ENCODE measurements around the gene PDCD10. TPM values are rescaled to one million over a fixed set of nuclear protein-coding genes. Genes with fewer than 3 reads are reported as not detected.
A peak's percentile ranks its signal among the peaks of the same experiment; 100 is the strongest.

Gene PDCD10
- 55.9 and 79.5 TPM in 2 replicates for polyA plus RNA-seq (2011; rRNA removed)
- 12.8 and 25.6 TPM in 2 replicates for polyA minus RNA-seq (2011; rRNA and poly(A)+ RNA removed)

- H3K27me3 ChIP-seq (ENCODE audit: control insufficient read depth, insufficient read depth, low read length) = peaks cover 7% of the 10 kb centered on the region
- H3K9me3 ChIP-seq (ENCODE audit: control insufficient read depth, insufficient read depth, low read length) = no peaks in the 10 kb centered on the region
- H3K27ac ChIP-seq (ENCODE audit: low read depth, low read length) = peak within 1 kb of the TSS; percentile 79
- POLR2A ChIA-PET = no interaction called here
- CTCF ChIA-PET = interaction anchor here (0.6 to 2.4 kb wide), 4 partner anchors 40 to 306 kb away, joined by 3 to 12 read pairs (median 7); no protein-coding TSS in a partner anchor
- no peak for TF ChIP-seq CTCF (IDR thresholded peaks at IDR 0.05; ENCODE audit: low read depth, low read length)
- H3K4me3 ChIP-seq (ENCODE audit: low read depth, low read length) = peak within 1 kb of the TSS; percentile 88
- peak; percentile 96 for DNase-seq (ENCODE audit: low read depth, low spot score)
These were observed at the start of gene PDCD10 for GRCh38 chr3:167734498-167735232. TSS of gene PDCD10 (minus strand) at chr3:167734892. CDS start at chr3:167720157, 14,735 bp downstream.

- Histone ChIP-seq H3K4me3 (ENCODE audit: low read depth, low read length) (no peak overlapping the region), H3K27ac (ENCODE audit: low read depth, low read length) (no peak overlapping the region), H3K9me3 (ENCODE audit: control insufficient read depth, insufficient read depth, low read length) (no peaks in the 10 kb centered on the region), H3K27me3 (ENCODE audit: control insufficient read depth, insufficient read depth, low read length) (no peaks in the 10 kb centered on the region)
- no peak for TF ChIP-seq CTCF (IDR thresholded peaks at IDR 0.05; ENCODE audit: low read depth, low read length)
- POLR2A ChIA-PET = no interaction called here
- CTCF ChIA-PET = no interaction called here
- no peak for DNase-seq (ENCODE audit: low read depth, low spot score)
These were observed 49.1 kb upstream of the PDCD10 start for GRCh38 chr3:167783781-167784180.

- no peak for DNase-seq (ENCODE audit: low read depth, low spot score)
These were observed 45.7 kb upstream of the PDCD10 start for GRCh38 chr3:167780214-167780883.

GRCh38 chr3:167777356-167777755 is 42.7 kb upstream of the PDCD10 start:
- CTCF ChIA-PET = no interaction called here
- POLR2A ChIA-PET = no interaction called here
- no peaks in the 10 kb centered on the region for H3K27me3 ChIP-seq (ENCODE audit: control insufficient read depth, insufficient read depth, low read length)
- H3K9me3 ChIP-seq (ENCODE audit: control insufficient read depth, insufficient read depth, low read length) = no peaks in the 10 kb centered on the region
- H3K27ac ChIP-seq (ENCODE audit: low read depth, low read length) = no peak overlapping the region
- H3K4me3 ChIP-seq (ENCODE audit: low read depth, low read length) = no peak overlapping the region
- no peak for DNase-seq (ENCODE audit: low read depth, low spot score)
- no peak for TF ChIP-seq CTCF (IDR thresholded peaks at IDR 0.05; ENCODE audit: low read depth, low read length)

More at GRCh38 chr3:167780214-167780883, 45.7 kb upstream of the PDCD10 start:
- no peak overlapping the region for H3K4me3 ChIP-seq (ENCODE audit: low read depth, low read length)
- H3K27me3 ChIP-seq (ENCODE audit: control insufficient read depth, insufficient read depth, low read length) = no peaks in the 10 kb centered on the region
- no peak overlapping the region for H3K27ac ChIP-seq (ENCODE audit: low read depth, low read length)
- POLR2A ChIA-PET = no interaction called here
- CTCF ChIA-PET = no interaction called here
- no peak for TF ChIP-seq CTCF (IDR thresholded peaks at IDR 0.05; ENCODE audit: low read depth, low read length)
- H3K9me3 ChIP-seq (ENCODE audit: control insufficient read depth, insufficient read depth, low read length) = no peaks in the 10 kb centered on the region

GRCh38 chr3:167776066-167776685 is 41.5 kb upstream of the PDCD10 start:
- no peak for TF ChIP-seq CTCF (IDR thresholded peaks at IDR 0.05; ENCODE audit: low read depth, low read length)
- POLR2A ChIA-PET = no interaction called here

More at GRCh38 chr3:167776066-167776685, 41.5 kb upstream of the PDCD10 start:
- H3K4me3 ChIP-seq (ENCODE audit: low read depth, low read length) = no peak overlapping the region
- no peaks in the 10 kb centered on the region for H3K9me3 ChIP-seq (ENCODE audit: control insufficient read depth, insufficient read depth, low read length)
- H3K27me3 ChIP-seq (ENCODE audit: control insufficient read depth, insufficient read depth, low read length) = no peaks in the 10 kb centered on the region
- CTCF ChIA-PET = no interaction called here
- H3K27ac ChIP-seq (ENCODE audit: low read depth, low read length) = no peak overlapping the region
- DNase-seq (ENCODE audit: low read depth, low spot score) = no peak

All from AG04450 (cell line).